ENCODE results near the gene SSH2. TPM values are rescaled to one million over a fixed set of nuclear protein-coding genes. Genes with fewer than 3 reads are reported as not detected.
"Not testable (repeated sequence)": the region's sequence is repeated elsewhere in the genome, so short reads cannot be mapped to it uniquely, and the experiment has no call there.

Gene SSH2
- total RNA-seq, 1 experiment from 2014 or later, result 6.4 TPM

DNA sequence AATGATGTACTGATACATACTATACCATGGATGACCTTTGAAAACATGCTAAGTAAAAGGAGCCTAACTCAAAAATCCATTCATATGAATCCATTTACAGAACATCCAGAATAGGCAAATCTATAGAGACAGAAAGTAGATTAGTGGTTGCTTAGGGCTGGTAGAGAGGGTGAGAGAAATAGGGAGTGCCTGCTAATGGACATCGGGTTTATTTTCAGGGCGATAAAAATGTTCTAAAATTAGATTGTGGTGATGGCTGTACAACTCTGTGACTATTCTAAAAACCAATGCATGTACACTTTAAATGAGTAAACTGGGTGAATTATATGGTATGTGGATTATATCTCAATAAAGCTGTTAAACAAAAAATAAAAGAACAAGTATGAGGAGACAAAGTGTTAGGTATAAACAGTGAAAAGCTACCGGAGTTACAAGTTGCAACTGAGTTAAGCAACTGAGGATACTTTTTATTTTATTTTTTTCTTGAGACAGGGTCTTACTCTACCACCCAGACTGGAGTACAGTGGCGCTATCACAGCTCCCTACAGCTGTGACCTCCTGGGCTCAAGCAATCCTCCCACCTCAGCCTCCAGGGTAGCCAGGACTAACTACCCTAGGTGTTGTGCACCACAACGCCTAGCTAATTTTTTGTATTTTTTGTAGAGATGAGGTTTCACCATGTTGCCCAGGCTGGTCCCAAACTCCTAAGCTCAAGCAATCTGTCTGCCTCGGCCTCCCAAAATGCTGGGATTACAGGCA, 231.8 kb downstream of the SSH2 start:
- DNase-seq (ENCODE audit: low spot score), result no peak
- in situ Hi-C loops (cut with HindIII; ENCODE audit: low sequenced_read_pairs), result no loop called here

DNA sequence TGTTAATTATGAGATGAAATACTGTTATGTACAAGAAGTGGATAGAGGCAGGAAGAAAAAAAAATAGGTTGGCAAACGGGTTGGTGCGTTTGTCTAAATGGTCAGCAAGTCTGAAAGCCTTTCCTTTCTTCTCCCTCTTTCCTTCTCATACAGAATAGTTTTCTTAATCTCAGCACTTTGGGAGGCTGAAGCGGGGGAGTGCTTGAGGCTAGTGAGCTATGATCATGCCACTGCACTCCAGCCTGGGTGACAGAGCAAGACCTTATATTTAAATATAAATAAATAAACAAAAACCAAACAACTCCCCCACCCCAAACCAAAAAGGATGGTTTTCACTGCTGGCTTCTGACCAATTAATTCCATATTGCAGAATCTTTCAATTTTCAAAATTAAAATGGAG, 232.7 kb downstream of the SSH2 start:
- in situ Hi-C loops (cut with HindIII; ENCODE audit: low sequenced_read_pairs), result no loop called here

DNA sequence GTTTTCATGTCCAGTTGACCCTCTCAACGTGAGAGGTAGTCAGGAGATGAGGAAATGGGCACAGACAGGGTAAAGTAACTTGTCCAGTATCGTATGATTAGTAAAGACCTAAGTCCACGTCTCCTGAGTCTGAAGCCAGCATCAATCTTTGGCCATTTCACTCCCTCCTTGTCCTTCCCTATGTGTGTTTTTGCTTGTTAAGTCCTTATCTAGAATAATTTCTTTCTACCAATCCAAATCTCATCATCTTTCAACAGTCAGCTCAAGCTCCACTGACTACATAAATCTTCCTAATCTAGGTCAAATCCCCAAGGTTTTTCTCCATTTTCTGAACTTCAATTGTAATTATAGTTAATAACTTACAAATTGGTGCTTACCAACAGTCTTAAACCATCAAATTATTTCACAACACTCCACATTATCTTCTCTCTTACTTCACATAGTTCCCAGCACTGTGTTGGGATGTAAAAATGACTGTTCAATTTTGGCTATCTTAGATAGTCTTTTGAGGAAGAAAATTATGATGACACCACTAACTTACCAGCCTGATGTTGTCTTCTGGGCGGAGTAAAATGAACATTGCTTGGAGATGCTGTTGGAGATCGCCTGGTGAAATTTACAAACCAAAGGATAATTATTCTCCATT, 235.0 kb downstream of the SSH2 start:
- no peak for DNase-seq (ENCODE audit: low spot score)
- in situ Hi-C loops (cut with HindIII; ENCODE audit: low sequenced_read_pairs), result no loop called here

More for the DNA sequence above, 232.7 kb downstream of the SSH2 start:
- no peak for DNase-seq (ENCODE audit: low spot score)

DNA sequence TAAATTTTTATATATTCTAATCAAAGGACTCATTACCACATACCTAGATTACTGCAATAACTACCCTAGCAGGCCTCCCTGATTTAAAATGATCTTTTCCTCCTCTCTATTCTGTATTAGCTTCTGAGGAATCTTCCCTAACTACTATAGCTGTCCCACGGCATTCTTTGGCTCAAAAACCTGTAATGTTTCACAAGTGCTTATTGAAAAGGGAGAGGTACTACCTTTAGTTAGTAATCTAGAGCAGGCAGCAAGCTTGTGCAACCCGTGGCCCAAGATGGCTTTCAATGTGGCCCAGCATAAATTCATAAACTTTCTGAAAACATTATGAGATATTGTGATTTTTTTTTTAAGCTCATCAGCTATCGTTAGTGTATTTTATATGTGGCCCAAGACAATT, 236.3 kb downstream of the SSH2 start:
- in situ Hi-C loops (cut with HindIII; ENCODE audit: low sequenced_read_pairs), result no loop called here
- no peak for DNase-seq (ENCODE audit: low spot score)

DNA sequence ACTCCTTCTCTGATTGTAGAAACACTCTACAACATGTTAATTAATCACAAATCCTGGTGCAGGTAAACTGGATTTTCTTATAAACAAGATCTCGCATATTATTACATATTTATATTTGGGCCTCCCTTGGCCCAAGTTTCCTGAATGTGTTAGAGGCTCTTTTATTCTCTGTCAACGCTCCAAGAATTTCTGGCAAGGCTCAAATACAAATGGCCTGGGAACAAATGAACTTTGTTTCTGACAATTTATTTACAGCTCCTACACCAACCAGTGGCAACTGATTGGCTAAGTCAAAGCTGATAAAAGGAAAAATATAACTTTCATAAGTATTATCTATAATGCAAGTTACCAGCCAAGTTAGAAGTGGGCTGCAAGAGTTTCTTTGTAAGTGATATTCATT, 242.4 kb downstream of the SSH2 start:
- in situ Hi-C loops (cut with HindIII; ENCODE audit: low sequenced_read_pairs), result no loop called here
- peak; percentile 57 for DNase-seq (ENCODE audit: low spot score)

DNA sequence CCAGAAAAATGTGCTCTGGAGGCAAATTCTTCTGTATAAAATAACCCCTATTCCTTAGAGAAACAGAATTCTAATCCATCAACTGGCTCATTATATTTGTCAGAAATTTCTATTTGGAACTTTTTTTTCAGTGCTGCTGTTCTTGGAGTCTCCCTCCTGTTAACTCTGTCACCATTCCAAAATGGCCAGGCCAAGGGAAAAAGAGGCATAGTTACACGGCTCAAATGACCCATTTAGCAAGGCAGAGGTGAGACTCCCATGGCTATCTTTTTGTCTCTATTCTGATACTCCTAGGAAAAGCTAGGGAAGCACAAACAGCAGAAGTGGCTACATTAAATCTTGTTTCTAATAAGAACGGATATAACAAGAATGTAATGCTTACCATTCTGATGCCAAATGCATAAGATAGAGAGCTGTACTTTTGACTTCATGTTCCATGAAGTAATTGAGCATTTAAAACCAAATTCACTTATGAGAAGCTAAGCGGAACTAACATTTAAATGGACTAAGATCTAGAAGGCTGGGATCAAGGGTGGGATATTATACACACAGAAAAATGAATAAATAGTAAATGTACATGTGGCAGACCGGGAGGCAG, 242.9 kb downstream of the SSH2 start:
- in situ Hi-C loops (cut with HindIII; ENCODE audit: low sequenced_read_pairs), result no loop called here
- DNase-seq (ENCODE audit: low spot score), result peak; percentile 69

DNA sequence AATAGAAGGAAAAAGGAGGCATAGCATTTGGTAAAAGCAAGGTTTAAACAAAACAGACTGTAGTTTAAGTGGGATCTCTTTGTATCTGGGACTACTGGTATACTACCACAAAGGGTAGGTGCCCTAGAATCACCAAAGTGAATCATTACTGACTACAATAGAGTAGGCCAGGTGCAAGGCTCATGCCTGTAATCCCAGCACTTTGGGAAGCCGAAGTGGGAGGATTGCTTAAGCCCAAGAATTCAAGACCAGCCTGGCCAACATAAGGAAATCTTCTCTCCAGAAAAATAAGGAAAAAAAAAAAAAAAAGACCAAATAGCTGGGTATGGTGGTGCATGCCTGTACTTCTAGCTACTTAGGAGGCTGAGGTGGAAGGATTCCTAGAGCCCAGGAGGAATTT, 246.5 kb downstream of the SSH2 start:
- DNase-seq (ENCODE audit: low spot score), result no peak
- in situ Hi-C loops (cut with HindIII; ENCODE audit: low sequenced_read_pairs), result no loop called here

DNA sequence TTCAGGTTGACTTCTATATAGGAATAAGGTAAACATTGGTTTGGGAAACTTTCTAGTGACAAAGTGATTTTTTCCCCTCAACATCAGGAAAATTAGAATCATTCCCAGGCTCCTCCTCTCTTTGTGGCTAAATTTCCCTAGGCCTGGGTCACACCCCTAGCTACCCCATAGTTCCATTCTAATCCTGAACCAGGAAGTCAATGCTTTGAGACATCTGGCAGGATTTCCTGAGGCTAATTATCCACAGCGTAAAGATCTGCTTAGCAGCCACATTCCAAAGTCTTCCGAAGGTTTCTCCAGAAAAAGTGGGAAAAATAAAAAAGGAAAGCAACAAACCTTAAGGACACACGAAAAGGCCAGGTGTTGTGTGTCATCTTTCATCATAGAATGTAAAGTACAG, 247.0 kb downstream of the SSH2 start:
- DNase-seq (ENCODE audit: low spot score), result no peak
- in situ Hi-C loops (cut with HindIII; ENCODE audit: low sequenced_read_pairs), result no loop called here

DNA sequence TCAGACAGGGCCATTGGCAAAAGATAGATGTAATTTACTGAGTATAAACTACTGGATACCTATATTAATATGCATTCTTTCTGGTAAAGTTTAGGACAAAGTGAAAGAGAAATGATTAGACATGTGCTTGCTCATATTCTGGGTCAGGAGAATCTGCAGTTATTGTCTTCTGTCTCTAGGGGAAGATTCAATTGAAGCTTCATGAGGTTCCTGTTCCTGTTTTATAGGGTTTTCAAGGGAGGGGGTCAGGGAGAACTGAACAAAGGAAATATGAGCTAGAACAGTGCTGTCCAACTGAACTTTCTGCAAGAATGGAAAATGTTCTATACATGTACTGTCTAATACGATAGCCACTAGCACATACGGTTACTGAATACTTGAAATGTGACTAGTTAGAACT, 248.0 kb downstream of the SSH2 start:
- in situ Hi-C loops (cut with HindIII; ENCODE audit: low sequenced_read_pairs), result no loop called here
- DNase-seq (ENCODE audit: low spot score), result no peak

DNA sequence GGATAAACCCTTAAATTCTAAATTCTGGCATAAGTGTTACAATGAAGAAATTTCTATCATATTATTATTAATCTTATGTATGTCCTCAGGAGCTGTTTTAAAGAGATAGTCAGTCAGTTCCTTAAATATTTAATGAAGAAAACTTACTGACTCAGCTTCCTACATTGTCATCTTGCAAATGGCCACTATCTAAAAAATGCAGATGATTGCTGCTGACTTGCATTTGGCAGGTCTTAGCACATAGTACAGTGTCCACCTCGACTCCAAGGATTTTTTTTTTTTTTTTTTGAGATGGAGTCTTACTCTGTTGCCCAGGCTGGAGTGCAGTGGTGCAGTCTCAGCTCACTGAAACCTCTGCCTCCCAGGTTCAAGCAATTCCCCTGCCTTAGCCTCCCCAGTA, 252.2 kb downstream of the SSH2 start:
- in situ Hi-C loops (cut with HindIII; ENCODE audit: low sequenced_read_pairs), result no loop called here
- no peak for DNase-seq (ENCODE audit: low spot score)

DNA sequence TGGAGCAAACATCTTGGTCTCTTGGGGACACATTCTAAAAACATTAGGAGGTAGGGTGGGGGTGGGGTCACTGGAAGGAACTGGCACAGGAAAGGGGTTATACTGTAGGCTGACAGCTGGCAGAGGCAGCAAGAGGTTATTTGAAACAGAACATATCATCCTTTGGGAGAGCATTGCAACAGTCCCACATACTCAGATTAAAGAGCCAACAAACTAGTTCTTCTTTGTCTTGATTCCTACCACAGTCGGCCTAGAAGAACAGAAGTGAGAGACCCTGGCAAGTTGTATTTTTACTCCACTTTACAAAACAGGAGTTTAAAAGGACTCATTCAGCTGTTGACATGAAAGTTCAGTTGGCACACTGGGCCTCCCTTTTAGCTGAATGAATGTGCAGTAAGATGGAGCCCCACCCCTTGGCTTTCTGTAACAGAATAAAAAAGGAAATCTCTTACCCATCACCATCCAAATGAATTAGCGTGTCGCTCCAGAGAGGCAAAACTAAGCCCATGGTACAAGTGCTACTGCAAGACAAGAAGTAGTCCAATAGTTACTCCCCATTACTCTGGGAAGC, 252.7 kb downstream of the SSH2 start:
- no peak for DNase-seq (ENCODE audit: low spot score)
- in situ Hi-C loops (cut with HindIII; ENCODE audit: low sequenced_read_pairs), result no loop called here

DNA sequence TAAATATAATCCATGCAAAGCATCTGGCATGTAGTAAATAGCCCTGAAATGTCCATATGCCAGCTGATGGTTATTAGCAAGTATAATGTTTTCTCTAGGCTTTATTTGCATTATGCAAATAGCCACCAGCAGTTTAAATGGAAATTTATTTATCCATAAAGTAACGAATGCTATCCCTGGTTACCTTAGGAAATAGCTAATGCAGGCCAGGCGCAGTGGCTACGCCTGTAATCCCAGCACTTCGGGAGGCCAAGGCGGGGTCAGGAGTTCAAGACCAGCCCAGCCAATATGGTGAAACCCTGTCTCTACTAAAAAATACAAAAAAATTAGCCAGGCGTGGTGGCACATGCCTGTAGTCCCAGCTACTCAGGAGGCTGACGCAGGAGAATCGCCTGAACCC, 254.1 kb downstream of the SSH2 start:
- DNase-seq (ENCODE audit: low spot score); in situ Hi-C loops (cut with HindIII; ENCODE audit: low sequenced_read_pairs): not testable (repeated sequence)

DNA sequence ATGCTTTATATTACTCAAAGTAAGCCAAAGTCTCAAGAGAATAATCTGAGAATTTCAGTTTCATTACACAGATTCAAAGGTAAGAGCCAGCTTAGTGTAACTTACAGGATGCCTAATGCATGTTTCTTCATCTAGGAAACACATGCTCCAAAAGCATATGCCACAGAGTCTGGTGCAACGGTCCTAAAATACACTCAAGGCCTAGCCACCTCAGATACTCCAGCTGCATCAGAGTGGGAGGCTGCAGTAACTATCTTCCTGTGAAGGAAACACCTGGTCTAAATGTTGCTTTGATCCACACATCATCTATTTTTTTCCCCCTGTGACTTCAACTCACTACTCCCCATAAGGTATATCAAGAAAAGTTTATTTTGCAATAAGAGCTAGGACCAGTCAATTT, 255.7 kb downstream of the SSH2 start:
- in situ Hi-C loops (cut with HindIII; ENCODE audit: low sequenced_read_pairs), result no loop called here
- DNase-seq (ENCODE audit: low spot score), result no peak

DNA sequence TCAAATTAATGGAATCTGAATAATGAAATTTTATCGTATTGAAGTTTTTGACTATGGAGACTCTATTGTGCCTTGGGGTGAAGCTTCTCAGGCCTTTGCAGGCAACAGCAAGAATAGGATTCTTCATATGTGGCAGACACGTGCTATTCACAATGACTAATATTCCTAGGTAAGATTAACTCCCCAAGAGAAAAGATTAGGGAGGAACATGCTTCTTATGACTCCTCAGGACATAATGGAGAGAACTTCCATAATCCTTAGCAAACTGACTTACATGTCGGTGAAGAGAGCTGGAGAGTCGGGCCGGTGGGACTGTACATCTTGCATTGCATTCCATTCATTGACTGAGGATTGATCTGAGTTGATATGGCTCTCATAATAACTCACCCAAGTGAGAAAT, 258.4 kb downstream of the SSH2 start:
- DNase-seq (ENCODE audit: low spot score), result no peak
- in situ Hi-C loops (cut with HindIII; ENCODE audit: low sequenced_read_pairs), result no loop called here

DNA sequence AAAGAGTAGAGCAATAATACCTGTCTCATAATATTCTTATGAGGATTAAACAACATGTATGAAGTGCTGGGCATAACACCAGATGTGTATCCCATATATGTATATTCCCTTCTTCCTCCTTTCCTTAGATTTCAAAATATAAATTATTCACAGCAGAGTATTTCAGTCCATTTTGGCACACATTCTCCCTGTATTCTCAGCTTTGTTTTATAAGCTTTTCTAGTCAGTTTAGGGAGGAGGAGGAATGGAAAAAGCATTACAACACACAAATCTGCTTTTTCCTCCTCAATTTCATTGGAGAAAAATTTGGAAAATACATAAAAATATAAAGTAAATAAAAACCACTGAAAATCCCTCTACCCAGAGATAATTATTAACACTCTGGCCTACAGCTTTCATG, 260.8 kb downstream of the SSH2 start:
- no peak for DNase-seq (ENCODE audit: low spot score)
- in situ Hi-C loops (cut with HindIII; ENCODE audit: low sequenced_read_pairs), result no loop called here

DNA sequence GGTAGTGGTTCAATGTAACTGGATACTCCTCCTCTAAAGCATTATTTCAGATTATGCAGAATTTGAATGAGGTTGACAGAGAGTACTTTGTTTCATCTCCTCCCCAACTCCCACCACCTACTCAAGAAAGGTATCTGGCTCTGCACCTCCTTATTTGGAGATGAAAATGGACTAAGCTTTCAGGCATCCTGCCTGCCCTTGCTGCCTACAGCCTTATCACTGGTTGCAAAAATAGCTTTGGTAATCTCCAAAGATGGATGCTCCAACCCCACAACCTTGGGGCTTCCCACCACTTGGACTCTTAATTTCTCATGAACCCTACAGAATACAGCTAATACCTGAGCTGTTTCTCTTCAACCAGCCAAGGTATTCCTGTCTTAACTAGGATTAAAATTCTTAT, 262.1 kb downstream of the SSH2 start:
- no peak for DNase-seq (ENCODE audit: low spot score)
- in situ Hi-C loops (cut with HindIII; ENCODE audit: low sequenced_read_pairs), result no loop called here

DNA sequence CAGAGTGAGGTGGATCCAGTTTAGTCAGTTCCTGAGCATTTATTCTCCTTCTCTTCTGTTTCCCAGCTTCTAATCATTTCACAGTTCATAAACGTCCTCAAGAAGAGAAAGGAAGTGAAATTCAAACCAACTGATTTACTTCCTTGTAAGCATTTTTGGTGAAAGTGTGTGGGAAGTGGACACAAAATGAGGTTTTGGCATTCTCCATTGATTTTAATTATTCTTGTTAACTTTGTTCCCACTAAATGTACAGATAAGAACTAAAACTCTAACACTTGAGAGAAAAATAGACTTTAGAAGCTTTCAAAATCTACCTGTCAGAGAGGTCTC, 264.6 kb downstream of the SSH2 start:
- in situ Hi-C loops (cut with HindIII; ENCODE audit: low sequenced_read_pairs), result no loop called here
- no peak for DNase-seq (ENCODE audit: low spot score)

DNA sequence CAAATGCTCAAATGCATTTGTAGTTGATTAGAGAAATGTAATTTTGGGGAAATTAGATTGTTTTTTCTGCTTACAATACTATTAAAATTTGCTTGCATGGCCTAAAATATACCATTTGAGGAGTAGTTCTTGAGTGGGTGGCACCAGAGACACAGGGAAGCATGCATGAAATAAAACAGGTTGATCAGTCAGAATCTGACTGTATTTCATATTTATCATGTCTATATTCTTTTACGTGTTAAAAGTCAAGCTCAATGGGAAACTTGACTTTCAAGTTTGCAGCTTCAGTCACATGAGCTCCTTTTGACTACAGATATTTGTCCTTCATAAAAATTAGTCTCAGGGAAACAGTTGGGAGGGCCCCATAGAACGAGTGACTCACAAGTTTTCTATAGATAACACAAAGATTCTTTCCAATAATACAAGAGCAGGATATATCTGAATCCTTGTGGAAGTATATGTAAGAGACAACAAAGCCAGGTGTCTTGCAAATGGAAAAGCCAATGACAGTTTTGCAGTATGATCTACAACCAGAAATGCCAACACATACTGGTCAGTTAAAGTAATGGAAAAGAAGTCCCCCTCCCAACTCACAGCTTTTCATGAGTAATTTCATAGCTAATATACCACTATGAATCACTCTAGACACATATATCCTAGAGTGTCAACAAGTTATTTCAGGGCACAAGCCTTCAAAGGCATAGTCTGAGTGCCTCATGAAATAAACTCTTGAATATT, 265.1 kb downstream of the SSH2 start:
- DNase-seq (ENCODE audit: low spot score), result no peak
- in situ Hi-C loops (cut with HindIII; ENCODE audit: low sequenced_read_pairs), result no loop called here

DNA sequence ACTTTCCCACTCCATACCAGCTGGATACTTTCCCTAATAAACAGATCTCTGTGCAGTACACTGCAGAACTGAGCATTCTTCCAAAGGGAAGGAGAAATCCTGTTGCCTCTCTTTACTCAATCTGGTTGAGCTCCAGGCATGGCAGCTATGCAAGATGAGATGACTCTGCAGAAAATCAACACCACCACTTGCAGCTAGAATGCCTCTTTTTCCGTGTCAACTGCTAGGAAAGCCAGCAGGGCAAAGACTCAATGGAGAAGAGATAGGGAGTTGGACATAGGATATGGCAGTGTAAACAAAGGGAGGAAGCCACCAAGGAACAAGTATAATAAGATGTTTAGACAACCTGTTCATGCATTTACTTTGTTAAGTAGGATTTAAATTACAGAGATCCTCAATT, 266.9 kb downstream of the SSH2 start:
- in situ Hi-C loops (cut with HindIII; ENCODE audit: low sequenced_read_pairs), result no loop called here
- DNase-seq (ENCODE audit: low spot score), result no peak

DNA sequence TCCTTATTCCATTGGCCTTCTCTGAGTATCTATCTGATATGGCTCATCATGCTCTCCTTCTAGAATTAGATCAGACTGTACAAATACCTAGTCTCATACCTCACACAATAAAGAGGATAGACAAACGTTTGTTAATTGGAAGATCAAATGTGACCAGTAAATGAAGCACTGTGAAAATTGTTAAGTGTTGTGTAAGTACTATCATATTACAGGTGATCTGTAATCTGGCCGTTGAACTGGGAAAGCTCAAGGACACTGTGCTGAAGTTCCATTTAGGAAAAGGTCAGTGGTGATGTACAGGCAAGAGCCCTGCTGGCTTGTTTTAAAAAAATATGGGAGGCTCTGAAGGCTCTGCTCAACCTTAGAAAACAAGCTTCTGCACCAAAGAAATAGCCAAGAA, 268.8 kb downstream of the SSH2 start:
- DNase-seq (ENCODE audit: low spot score), result no peak
- in situ Hi-C loops (cut with HindIII; ENCODE audit: low sequenced_read_pairs), result no loop called here
